ENCODE data around the gene OR4C12. TPM values are rescaled to one million over a fixed set of nuclear protein-coding genes. Genes with fewer than 3 reads are reported as not detected.
"Not testable (repeated sequence)": the region's sequence is repeated elsewhere in the genome, so short reads cannot be mapped to it uniquely, and the experiment has no call there.

OR4C12 gene
- not detected for polyA plus RNA-seq (ENCODE audit: insufficient read length)

GRCh38 chr11:49982435-49982834 is at the start of gene OR4C12:
OR4C12 (minus strand) TSS chr11:49982535; CDS start chr11:49982501, 34 bp downstream.
- DNase-seq (ENCODE audit: low read depth) = not testable (repeated sequence)

- DNase-seq (ENCODE audit: low read depth) = no peak
Observed at GRCh38 chr11:50030193-50030592, 47.9 kb upstream of the OR4C12 start.

GRCh38 chr11:49995565-49995964 is 13.2 kb upstream of the OR4C12 start:
- no peak for DNase-seq (ENCODE audit: low read depth)

DNA sequence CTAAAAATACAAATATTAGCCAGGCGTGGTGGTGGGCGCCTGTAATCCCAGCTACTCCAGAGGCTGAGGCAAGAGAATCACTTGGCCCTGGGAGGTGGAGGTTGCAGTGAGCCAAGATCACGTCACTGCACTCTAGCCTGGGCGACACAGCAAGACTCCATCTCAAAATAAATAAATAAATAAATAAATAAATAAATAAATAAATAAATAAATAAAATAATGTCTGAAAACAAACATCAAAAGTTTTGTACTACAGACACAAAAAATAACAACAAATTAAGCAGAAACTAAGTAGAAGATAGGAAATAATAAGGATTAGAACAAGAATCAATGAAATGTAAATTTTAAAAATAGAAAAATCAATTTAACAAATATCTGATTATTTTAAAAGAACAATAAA is 8.9 kb downstream of the OR4C12 start:
- DNase-seq (ENCODE audit: low read depth) = not testable (repeated sequence)

- no peak for DNase-seq (ENCODE audit: low read depth)
Observed at GRCh38 chr11:49952091-49952490, 30.2 kb downstream of the OR4C12 start, which contains the start of gene OR4C13. OR4C13 (plus strand) TSS chr11:49952391; CDS start chr11:49952423, 32 bp downstream.

GRCh38 chr11:49948701-49949100 is 33.6 kb downstream of the OR4C12 start:
- DNase-seq (ENCODE audit: low read depth) = not testable (repeated sequence)

Other genes with a start within 250 kb of the OR4C12 start
- not detected for gene OR4C13, start 30.1 kb downstream of the OR4C12 start, polyA plus RNA-seq (ENCODE audit: insufficient read length)
- not detected for gene OR4C45, start 50.3 kb upstream of the OR4C12 start, polyA plus RNA-seq (ENCODE audit: insufficient read length)

Measured in forelimb muscle (tissue), 1 donor.